ENCODE measurements around the gene NBEA.

DNA sequence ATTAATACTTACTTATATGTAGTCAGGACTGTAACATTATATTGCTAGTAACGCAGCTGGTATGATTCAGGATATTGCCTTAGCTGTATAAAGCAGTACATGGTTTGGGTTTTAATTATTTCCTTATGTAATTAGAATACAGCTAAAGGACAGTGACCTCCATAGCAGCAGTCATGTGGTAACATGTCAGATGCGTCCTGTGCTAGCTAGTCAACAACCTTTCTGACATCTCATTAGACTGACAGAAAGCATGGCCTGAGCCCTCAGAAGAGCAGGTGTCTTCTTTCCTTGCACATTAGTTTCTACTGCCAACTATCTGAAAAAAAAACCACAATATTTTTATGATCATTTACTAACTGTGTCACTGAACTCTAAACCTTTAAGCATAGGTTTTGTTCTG, 412.2 kb downstream of the NBEA start:
- TF ChIP-seq, protein P1, sequence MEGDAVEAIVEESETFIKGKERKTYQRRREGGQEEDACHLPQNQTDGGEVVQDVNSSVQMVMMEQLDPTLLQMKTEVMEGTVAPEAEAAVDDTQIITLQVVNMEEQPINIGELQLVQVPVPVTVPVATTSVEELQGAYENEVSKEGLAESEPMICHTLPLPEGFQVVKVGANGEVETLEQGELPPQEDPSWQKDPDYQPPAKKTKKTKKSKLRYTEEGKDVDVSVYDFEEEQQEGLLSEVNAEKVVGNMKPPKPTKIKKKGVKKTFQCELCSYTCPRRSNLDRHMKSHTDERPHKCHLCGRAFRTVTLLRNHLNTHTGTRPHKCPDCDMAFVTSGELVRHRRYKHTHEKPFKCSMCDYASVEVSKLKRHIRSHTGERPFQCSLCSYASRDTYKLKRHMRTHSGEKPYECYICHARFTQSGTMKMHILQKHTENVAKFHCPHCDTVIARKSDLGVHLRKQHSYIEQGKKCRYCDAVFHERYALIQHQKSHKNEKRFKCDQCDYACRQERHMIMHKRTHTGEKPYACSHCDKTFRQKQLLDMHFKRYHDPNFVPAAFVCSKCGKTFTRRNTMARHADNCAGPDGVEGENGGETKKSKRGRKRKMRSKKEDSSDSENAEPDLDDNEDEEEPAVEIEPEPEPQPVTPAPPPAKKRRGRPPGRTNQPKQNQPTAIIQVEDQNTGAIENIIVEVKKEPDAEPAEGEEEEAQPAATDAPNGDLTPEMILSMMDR (IDR thresholded peaks at IDR 0.05) = no peak
- TF ChIP-seq POLR2AphosphoS5 (IDR thresholded peaks at IDR 0.05; ENCODE audit: low read depth, low read length) = no peak
- TF ChIP-seq, protein P2, sequence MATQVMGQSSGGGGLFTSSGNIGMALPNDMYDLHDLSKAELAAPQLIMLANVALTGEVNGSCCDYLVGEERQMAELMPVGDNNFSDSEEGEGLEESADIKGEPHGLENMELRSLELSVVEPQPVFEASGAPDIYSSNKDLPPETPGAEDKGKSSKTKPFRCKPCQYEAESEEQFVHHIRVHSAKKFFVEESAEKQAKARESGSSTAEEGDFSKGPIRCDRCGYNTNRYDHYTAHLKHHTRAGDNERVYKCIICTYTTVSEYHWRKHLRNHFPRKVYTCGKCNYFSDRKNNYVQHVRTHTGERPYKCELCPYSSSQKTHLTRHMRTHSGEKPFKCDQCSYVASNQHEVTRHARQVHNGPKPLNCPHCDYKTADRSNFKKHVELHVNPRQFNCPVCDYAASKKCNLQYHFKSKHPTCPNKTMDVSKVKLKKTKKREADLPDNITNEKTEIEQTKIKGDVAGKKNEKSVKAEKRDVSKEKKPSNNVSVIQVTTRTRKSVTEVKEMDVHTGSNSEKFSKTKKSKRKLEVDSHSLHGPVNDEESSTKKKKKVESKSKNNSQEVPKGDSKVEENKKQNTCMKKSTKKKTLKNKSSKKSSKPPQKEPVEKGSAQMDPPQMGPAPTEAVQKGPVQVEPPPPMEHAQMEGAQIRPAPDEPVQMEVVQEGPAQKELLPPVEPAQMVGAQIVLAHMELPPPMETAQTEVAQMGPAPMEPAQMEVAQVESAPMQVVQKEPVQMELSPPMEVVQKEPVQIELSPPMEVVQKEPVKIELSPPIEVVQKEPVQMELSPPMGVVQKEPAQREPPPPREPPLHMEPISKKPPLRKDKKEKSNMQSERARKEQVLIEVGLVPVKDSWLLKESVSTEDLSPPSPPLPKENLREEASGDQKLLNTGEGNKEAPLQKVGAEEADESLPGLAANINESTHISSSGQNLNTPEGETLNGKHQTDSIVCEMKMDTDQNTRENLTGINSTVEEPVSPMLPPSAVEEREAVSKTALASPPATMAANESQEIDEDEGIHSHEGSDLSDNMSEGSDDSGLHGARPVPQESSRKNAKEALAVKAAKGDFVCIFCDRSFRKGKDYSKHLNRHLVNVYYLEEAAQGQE (IDR thresholded peaks at IDR 0.05; ENCODE audit: insufficient read depth in 1 of 2, low read depth in 2 of 2, low read length in 1 of 2) = no peak
- no peak for TF ChIP-seq TCF7L2 (IDR thresholded peaks at IDR 0.05; ENCODE audit: low read depth, low read length)
- no peak for TF ChIP-seq SIN3A (IDR thresholded peaks at IDR 0.05; ENCODE audit: borderline replicate concordance, insufficient read depth, low read depth, low read length)
